SU-DHL-6 (cell line): ENCODE results near the gene TNNI3K.

ENCODE experiments used
- H2AFZ ChIP-seq: fragments of 200-600 bp; sonication (generic); 2 replicates; pipeline ENCODE4 v1.6.1; 2014; ENCODE audit warnings: low read depth, mild to moderate bottlenecking, moderate library complexity, mixed read lengths, antibody characterized with exemption, low read length; ENCODE audit not compliant: severe bottlenecking
- H3F3A ChIP-seq: fragments of 200-600 bp; shearing (Covaris generic); 2 replicates; pipeline ENCODE4 v1.6.0; 2016; ENCODE audit warnings: antibody characterized with exemption, mild to moderate bottlenecking; ENCODE audit not compliant: insufficient read depth
- H3K27ac ChIP-seq: fragments of 200-600 bp; sonication (generic); 2 replicates; pipeline ENCODE4 v1.5.1; 2016; ENCODE audit warnings: low read depth, mild to moderate bottlenecking, low read length, moderate library complexity, mixed read lengths
- H3K27me3 ChIP-seq: fragments of 200-600 bp; sonication (generic), shearing (Covaris generic); 2 replicates; pipeline ENCODE4 v1.6.0; 2014; ENCODE audit warnings: mild to moderate bottlenecking, low read length
- H3K36me3 ChIP-seq: fragments of 200-600 bp; sonication (generic); 2 replicates; pipeline ENCODE4 v1.6.1; 2014; ENCODE audit warnings: mild to moderate bottlenecking, low read length, mixed read lengths
- H3K4me2 ChIP-seq: fragments of 300-600, 200-600 bp; shearing (Covaris generic), sonication (generic); 2 replicates; pipeline ENCODE4 v1.6.0; 2014; ENCODE audit warnings: low read length, low read depth, mild to moderate bottlenecking; ENCODE audit not compliant: poor library complexity, severe bottlenecking
- H3K4me3 ChIP-seq: fragments of 200-600 bp; sonication (generic); 2 replicates; pipeline ENCODE4 v1.5.1; 2014; ENCODE audit warnings: antibody characterized with exemption, low read length, mild to moderate bottlenecking, mixed read lengths; ENCODE audit not compliant: insufficient read depth, poor library complexity, severe bottlenecking
- H3K79me2 ChIP-seq: fragments of 200-600 bp; sonication (generic); 2 replicates; pipeline ENCODE4 v1.6.1; 2014; ENCODE audit warnings: mild to moderate bottlenecking, low read length, moderate library complexity; ENCODE audit not compliant: insufficient read depth
- H3K9ac ChIP-seq: fragments of 200-600 bp; sonication (generic); 2 replicates; pipeline ENCODE4 v1.7.0; 2014; ENCODE audit warnings: mild to moderate bottlenecking, low read length
- H3K9me2 ChIP-seq: fragments of 200-600 bp; sonication (generic); replicated peaks from 2 replicates; pipeline ENCODE4 v1.6.1; 2014; ENCODE audit warnings: low read length; ENCODE audit not compliant: insufficient read depth
- H3K9me3 ChIP-seq: fragments of 200-600 bp; sonication (generic); 2 replicates; pipeline ENCODE4 v1.6.1; 2014; ENCODE audit warnings: low read length, mixed read lengths; ENCODE audit not compliant: insufficient read depth
- H4K20me1 ChIP-seq: fragments of 200-600 bp; sonication (generic); 2 replicates; pipeline ENCODE4 v1.6.1; 2014; ENCODE audit warnings: low read depth, mild to moderate bottlenecking, antibody characterized with exemption, low read length, moderate library complexity, mixed read lengths
- CTCF ChIP-seq: fragments of 200-600 bp; sonication (generic); IDR thresholded peaks from one replicate; pipeline ENCODE4 v1.5.1; 2017; ENCODE audit warnings: antibody characterized with exemption, mild to moderate bottlenecking, low read length, moderate library complexity; ENCODE audit not compliant: insufficient read depth, poor library complexity, severe bottlenecking
- EZH2phosphoT487 ChIP-seq: fragments of 200-600 bp; sonication (generic), shearing (Covaris generic); conservative IDR thresholded peaks from 2 replicates; pipeline ENCODE4 v1.6.1; 2018; ENCODE audit warnings: mild to moderate bottlenecking, antibody characterized with exemption, low read length, moderate library complexity, mixed read lengths

Gene TNNI3K

GRCh38 chr1:74478979-74479378, 243.8 kb downstream of the TNNI3K start:
- no peaks in the 10 kb centered on the region for H3K79me2 ChIP-seq
- H3K27me3 ChIP-seq = no peaks in the 10 kb centered on the region
- H3K4me2 ChIP-seq = no peak overlapping the region
- no peaks in the 10 kb centered on the region for H3K9me2 ChIP-seq
- no peak overlapping the region for H3K9ac ChIP-seq
- H3F3A ChIP-seq = no peaks in the 10 kb centered on the region
- TF ChIP-seq CTCF (no peak), EZH2phosphoT487 (no peak)
- H4K20me1 ChIP-seq = no peaks in the 10 kb centered on the region
- no peak overlapping the region for H3K4me3 ChIP-seq
- no peak overlapping the region for H3K27ac ChIP-seq
- H2AFZ ChIP-seq = no peak overlapping the region
- H3K9me3 ChIP-seq = no peaks in the 10 kb centered on the region
- no peaks in the 10 kb centered on the region for H3K36me3 ChIP-seq

- no peak overlapping the region for H3K27ac ChIP-seq
- no peak for TF ChIP-seq CTCF
- no peak for TF ChIP-seq EZH2phosphoT487
Measured at GRCh38 chr1:74480068-74480467, 244.9 kb downstream of the TNNI3K start.

GRCh38 chr1:74481607-74482006, 246.4 kb downstream of the TNNI3K start:
- H3K79me2 ChIP-seq = no peaks in the 10 kb centered on the region

More at GRCh38 chr1:74480068-74480467, 244.9 kb downstream of the TNNI3K start:
- H3K4me2 ChIP-seq = no peak overlapping the region
- no peaks in the 10 kb centered on the region for H3K36me3 ChIP-seq
- no peaks in the 10 kb centered on the region for H3K9me2 ChIP-seq
- H3F3A ChIP-seq = no peaks in the 10 kb centered on the region
- H3K4me3 ChIP-seq = no peak overlapping the region
- no peak overlapping the region for H3K9ac ChIP-seq
- no peaks in the 10 kb centered on the region for H4K20me1 ChIP-seq
- H3K9me3 ChIP-seq = no peaks in the 10 kb centered on the region
- no peaks in the 10 kb centered on the region for H3K27me3 ChIP-seq
- H2AFZ ChIP-seq = no peak overlapping the region
- H3K79me2 ChIP-seq = no peaks in the 10 kb centered on the region

More at GRCh38 chr1:74481607-74482006, 246.4 kb downstream of the TNNI3K start:
- no peak overlapping the region for H3K4me3 ChIP-seq
- H3K27me3 ChIP-seq = no peaks in the 10 kb centered on the region
- H3F3A ChIP-seq = no peaks in the 10 kb centered on the region
- H4K20me1 ChIP-seq = no peaks in the 10 kb centered on the region
- H3K9me3 ChIP-seq = no peaks in the 10 kb centered on the region
- no peaks in the 10 kb centered on the region for H3K9me2 ChIP-seq
- H3K4me2 ChIP-seq = no peak overlapping the region
- TF ChIP-seq EZH2phosphoT487 (no peak), CTCF (no peak)
- no peaks in the 10 kb centered on the region for H3K36me3 ChIP-seq
- H2AFZ ChIP-seq = no peak overlapping the region
- no peak overlapping the region for H3K27ac ChIP-seq
- no peak overlapping the region for H3K9ac ChIP-seq
